PC-3 (cell line): ENCODE measurements around the gene DNAH3. TPM values are rescaled to one million over a fixed set of nuclear protein-coding genes. Genes with fewer than 3 reads are reported as not detected.
A peak's percentile ranks its signal among the peaks of the same experiment; 100 is the strongest.

Source experiments
- ATAC-seq: fragments of 200-7000 bp; cut with Tn5 transposase; 2 replicates; pipeline ENCODE4 v1.9.1; 2020; ENCODE audit warnings: mild to moderate bottlenecking, moderate library complexity
- BruUV-seq: library from RNA; stranded (reverse); fragments of 400-500 nt; replicated peaks from 2 replicates; lab custom pipeline; 2021; lab: Mats Ljungman, UMichigan
- CTCF ChIA-PET: fragments of 300-600 bp; sonication (Branson Sonifier 250); formaldehyde crosslinking; loops from one replicate; lab custom pipeline; 2022; ENCODE audit warnings: antibody characterized with exemption; lab: Charles Lee
- POLR2A ChIA-PET: fragments of 300-600 bp; sonication (Branson Sonifier 250); formaldehyde crosslinking; loops from one replicate; lab custom pipeline; 2022; ENCODE audit warnings: antibody characterized with exemption; ENCODE audit not compliant: unreplicated experiment; lab: Charles Lee
- DNase-seq: peaks from one replicate; pipeline ENCODE4 v3.0.0-alpha.2; 2015
- H2AFZ ChIP-seq: fragments of 300-600 bp; sonication (generic); 2 replicates; pipeline ENCODE4 v1.6.0; 2016; ENCODE audit warnings: antibody characterized with exemption, low read length
- H3F3A ChIP-seq: fragments of 300-600 bp; sonication (generic); one replicate; pipeline ENCODE4 v1.6.0; 2017; ENCODE audit warnings: antibody characterized with exemption, low read length, control low read depth, mild to moderate bottlenecking; ENCODE audit not compliant: unreplicated experiment
- H3K27ac ChIP-seq: fragments of 300-600 bp; sonication (generic); 2 replicates; pipeline ENCODE4 v1.5.1; 2016; ENCODE audit warnings: mild to moderate bottlenecking, low read length
- H3K27me3 ChIP-seq: fragments of 300-600 bp; sonication (generic); 2 replicates; pipeline ENCODE4 v1.6.1; 2016; ENCODE audit warnings: low read length, mixed read lengths
- H3K36me3 ChIP-seq: fragments of 300-600 bp; sonication (generic); 2 replicates; pipeline ENCODE4 v1.6.1; 2016; ENCODE audit warnings: low read depth, mixed run types, low read length, mixed read lengths
- H3K4me1 ChIP-seq: fragments of 300-600 bp; sonication (generic); 2 replicates; pipeline ENCODE4 v1.5.1; 2016; ENCODE audit warnings: low read length; ENCODE audit not compliant: insufficient read depth
- H3K4me2 ChIP-seq: fragments of 300-600 bp; sonication (generic); 2 replicates; pipeline ENCODE4 v1.6.0; 2016; ENCODE audit warnings: low read length
- H3K4me3 ChIP-seq: fragments of 300-600 bp; sonication (generic); 2 replicates; pipeline ENCODE4 v1.5.1; 2016; ENCODE audit warnings: mild to moderate bottlenecking, low read length, mixed read lengths
- H3K79me2 ChIP-seq: fragments of 300-600 bp; sonication (generic); 2 replicates; pipeline ENCODE4 v1.6.1; 2017; ENCODE audit warnings: low read length, mixed read lengths
- H3K9ac ChIP-seq: fragments of 300-600 bp; sonication (generic); 2 replicates; pipeline ENCODE4 v1.6.0; 2016; ENCODE audit warnings: mild to moderate bottlenecking, low read length
- H3K9me2 ChIP-seq: fragments of 300-600 bp; sonication (generic); replicated peaks from 2 replicates; pipeline ENCODE4 v1.6.1; 2016; ENCODE audit warnings: mixed run types, low read length, mixed read lengths
- H3K9me3 ChIP-seq: fragments of 300-600 bp; sonication (generic); 2 replicates; pipeline ENCODE4 v1.6.1; 2016; ENCODE audit warnings: low read length, mixed read lengths
- H4K20me1 ChIP-seq: fragments of 300-600 bp; sonication (generic); 2 replicates; pipeline ENCODE4 v1.6.1; 2016; ENCODE audit warnings: low read length, mixed read lengths
- EZH2 ChIP-seq: fragments of 300-600 bp; sonication (generic); IDR thresholded peaks from one replicate; pipeline ENCODE4 v1.6.1; 2017; ENCODE audit warnings: antibody characterized with exemption, mild to moderate bottlenecking, low read length; ENCODE audit not compliant: unreplicated experiment
- EZH2phosphoT487 ChIP-seq: fragments of 300-600 bp; sonication (generic); IDR thresholded peaks from 2 replicates; pipeline ENCODE4 v1.6.1; 2018; ENCODE audit warnings: mild to moderate bottlenecking, antibody characterized with exemption, low read length, borderline replicate concordance
- intact Hi-C: fragments of 100-400 bp; cut with micrococcal nuclease; formaldehyde crosslinking; loops from 2 replicates; pipeline ENCODE4 v1.9.0; 2023
- total RNA-seq: library from RNA; depleted of rRNA; stranded (reverse); fragments of >200 nt; gene quantifications from 2 replicates; pipeline ENCODE4 v1.2.3, GENCODE V29; 2014
- TF ChIP-seq, protein P1 (sequence below): fragments of 300-600 bp; sonication (generic); conservative IDR thresholded peaks from 2 replicates; pipeline ENCODE4 v1.5.1; 2017; ENCODE audit warnings: antibody characterized with exemption, low read depth, mild to moderate bottlenecking, low read length

DNAH3 gene
- total RNA-seq, 1 experiment from 2014 or later, result 0.11 TPM

DNA sequence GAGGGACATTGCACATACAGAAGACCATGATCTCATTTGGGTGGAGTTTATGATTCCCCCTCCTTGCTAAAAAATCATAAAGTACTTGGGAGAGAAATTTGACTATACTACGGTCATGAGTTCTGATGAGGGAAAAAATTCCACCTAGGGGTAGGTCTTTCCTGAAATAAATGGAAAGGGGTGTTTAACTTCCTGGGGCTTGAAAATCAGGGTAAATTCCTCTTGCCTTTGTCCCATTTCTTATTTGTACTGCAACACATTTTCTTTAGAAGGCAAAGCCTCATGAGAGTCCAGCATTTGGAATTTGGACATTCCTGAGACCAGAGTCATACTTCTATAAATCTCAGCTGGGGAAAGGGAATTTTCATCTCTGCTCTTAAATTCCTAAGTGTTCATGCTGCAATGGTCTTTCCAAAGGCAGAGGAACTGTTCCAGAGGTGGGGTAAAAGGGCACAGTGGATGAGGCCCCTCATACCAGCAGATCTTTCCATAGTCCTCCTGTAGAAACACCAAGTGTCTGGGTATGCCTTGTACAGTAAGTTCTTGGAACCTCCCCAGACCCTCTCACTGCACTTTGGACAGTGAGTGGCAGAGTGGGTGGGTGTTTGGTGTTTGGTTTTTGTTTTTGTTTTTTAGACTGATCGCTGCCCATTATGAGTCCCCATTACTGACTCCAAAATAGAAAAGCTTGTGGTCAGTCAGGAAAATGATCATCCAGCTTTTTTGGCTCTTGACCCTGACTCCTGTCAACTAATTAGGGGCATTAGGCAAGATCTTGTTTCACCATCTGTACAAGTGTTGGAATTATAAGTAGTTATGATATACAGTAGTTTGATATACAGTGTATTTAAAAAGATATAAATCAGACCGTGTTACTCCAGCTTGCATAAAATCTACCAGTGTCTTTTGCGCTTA, 244.0 kb downstream of the DNAH3 start:
- DNase-seq, result peak; percentile 92
- H2AFZ ChIP-seq, result no peak overlapping the region
- H3K27me3 ChIP-seq, result no peaks in the 10 kb centered on the region
- no peaks in the 10 kb centered on the region for H3K9me3 ChIP-seq
- H3K9me2 ChIP-seq, result no peaks in the 10 kb centered on the region
- ChIA-PET CTCF (interaction anchor here (0.7 kb wide), 1 partner anchor 29 kb away, joined by 3 read pairs; no protein-coding TSS in a partner anchor), POLR2A (no interaction called here)
- peak overlapping the region; percentile 71 for H3K4me2 ChIP-seq
- no peaks in the 10 kb centered on the region for H3K36me3 ChIP-seq
- peaks cover 92% of the 10 kb centered on the region for H3K4me1 ChIP-seq
- peaks cover 16% of the 10 kb centered on the region for H3F3A ChIP-seq
- H3K9ac ChIP-seq, result peak overlapping the region; percentile 32; the same call in 1 of the 2 replicates
- peak overlapping the region; percentile 19; the same call in 1 of the 2 replicates for H3K4me3 ChIP-seq
- ATAC-seq, result peak; percentile 45
- peaks cover 52% of the 10 kb centered on the region for H3K79me2 ChIP-seq
- intact Hi-C loops, result loop anchor here (5.0 kb wide), 1 partner anchor 181 kb away; no protein-coding TSS in a partner anchor
- peak overlapping the region; percentile 82 for H3K27ac ChIP-seq
- TF ChIP-seq EZH2phosphoT487, result no peak
- no peak for TF ChIP-seq EZH2
- TF ChIP-seq, protein P1, sequence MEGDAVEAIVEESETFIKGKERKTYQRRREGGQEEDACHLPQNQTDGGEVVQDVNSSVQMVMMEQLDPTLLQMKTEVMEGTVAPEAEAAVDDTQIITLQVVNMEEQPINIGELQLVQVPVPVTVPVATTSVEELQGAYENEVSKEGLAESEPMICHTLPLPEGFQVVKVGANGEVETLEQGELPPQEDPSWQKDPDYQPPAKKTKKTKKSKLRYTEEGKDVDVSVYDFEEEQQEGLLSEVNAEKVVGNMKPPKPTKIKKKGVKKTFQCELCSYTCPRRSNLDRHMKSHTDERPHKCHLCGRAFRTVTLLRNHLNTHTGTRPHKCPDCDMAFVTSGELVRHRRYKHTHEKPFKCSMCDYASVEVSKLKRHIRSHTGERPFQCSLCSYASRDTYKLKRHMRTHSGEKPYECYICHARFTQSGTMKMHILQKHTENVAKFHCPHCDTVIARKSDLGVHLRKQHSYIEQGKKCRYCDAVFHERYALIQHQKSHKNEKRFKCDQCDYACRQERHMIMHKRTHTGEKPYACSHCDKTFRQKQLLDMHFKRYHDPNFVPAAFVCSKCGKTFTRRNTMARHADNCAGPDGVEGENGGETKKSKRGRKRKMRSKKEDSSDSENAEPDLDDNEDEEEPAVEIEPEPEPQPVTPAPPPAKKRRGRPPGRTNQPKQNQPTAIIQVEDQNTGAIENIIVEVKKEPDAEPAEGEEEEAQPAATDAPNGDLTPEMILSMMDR, result no peak
- no peaks in the 10 kb centered on the region for H4K20me1 ChIP-seq
- TSS peak; percentile 22 for BruUV-seq

GRCh38 chr16:20905576-20905975, 245.1 kb downstream of the DNAH3 start:
- CTCF ChIA-PET, result interaction anchor here (0.6 kb wide), 1 partner anchor 166 kb away, joined by 4 read pairs; no protein-coding TSS in a partner anchor

More at GRCh38 chr16:20905576-20905975, 245.1 kb downstream of the DNAH3 start:
- peaks cover 10% of the 10 kb centered on the region for H3F3A ChIP-seq
- no peak for TF ChIP-seq EZH2
- TF ChIP-seq EZH2phosphoT487, result no peak
- TF ChIP-seq, protein P1, result no peak
- H3K36me3 ChIP-seq, result no peaks in the 10 kb centered on the region
- no peaks in the 10 kb centered on the region for H3K9me2 ChIP-seq
- H3K9ac ChIP-seq, result peak overlapping the region; percentile 7; the same call in 1 of the 2 replicates
- H3K4me2 ChIP-seq, result peak overlapping the region; percentile 71
- no TSS peak for BruUV-seq
- DNase-seq, result no peak
- H4K20me1 ChIP-seq, result no peaks in the 10 kb centered on the region
- peak overlapping the region; percentile 82 for H3K27ac ChIP-seq
- POLR2A ChIA-PET, result interaction anchor here (0.7 kb wide), 1 partner anchor 8 kb away, joined by 3 read pairs; no protein-coding TSS in a partner anchor
- ATAC-seq, result no peak
- intact Hi-C loops, result loop anchor here (5.0 kb wide), 1 partner anchor 182 kb away; no protein-coding TSS in a partner anchor
- no peaks in the 10 kb centered on the region for H3K9me3 ChIP-seq
- peaks cover 90% of the 10 kb centered on the region for H3K4me1 ChIP-seq
- H3K79me2 ChIP-seq, result peaks cover 62% of the 10 kb centered on the region
- no peak overlapping the region for H3K4me3 ChIP-seq
- H2AFZ ChIP-seq, result no peak overlapping the region
- H3K27me3 ChIP-seq, result no peaks in the 10 kb centered on the region
